Measurements from ENCODE around the gene FHAD1. TPM values are rescaled to one million over a fixed set of nuclear protein-coding genes. Genes with fewer than 3 reads are reported as not detected.

The FHAD1 gene
- total RNA-seq, 1 donor from 2014 or later = 1.7 TPM

DNA sequence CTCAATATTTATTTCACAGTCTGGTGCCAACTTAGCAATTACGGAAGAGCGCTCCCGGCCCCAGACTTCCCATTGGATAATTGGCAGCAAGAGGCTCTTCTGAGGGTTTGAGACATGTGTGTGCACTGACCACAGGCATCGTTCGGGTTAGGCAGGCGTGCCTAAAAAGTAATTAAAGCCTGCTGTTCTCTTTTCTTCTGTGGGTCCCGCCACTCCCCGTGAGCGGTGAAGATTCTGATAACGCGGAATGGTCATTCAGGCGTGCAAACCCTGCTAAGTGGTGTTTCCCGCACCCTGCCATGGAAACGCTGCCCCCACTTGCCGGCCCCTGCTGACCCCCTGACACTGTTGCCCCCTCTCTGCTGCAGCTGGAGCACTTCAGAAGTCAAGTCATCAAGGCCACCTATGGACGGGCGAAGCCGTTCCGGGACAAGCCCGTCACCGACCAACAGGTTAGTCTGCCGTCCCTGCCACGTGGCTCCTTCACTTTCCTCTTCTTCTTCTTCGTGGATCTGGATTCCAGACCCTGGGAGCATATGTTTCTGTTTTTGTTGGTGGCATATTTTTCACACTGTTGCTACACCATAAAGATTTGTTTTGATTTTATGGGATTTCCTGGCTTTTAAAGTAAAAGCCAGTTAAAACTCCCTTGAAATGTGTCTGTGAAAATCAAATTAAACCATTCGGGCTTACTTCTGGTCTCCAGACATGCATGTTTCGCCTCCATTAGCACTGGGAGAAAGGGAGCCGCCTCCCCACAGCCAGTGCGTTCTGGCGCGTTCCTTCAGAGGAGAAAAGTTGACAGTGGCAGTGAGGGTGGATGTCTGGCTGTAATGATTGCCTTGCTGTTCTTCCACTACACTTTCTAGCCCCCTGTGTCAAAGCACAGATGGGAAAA, 79.9 kb downstream of the FHAD1 start:
- no peak for DNase-seq (ENCODE audit: low spot score)

DNA sequence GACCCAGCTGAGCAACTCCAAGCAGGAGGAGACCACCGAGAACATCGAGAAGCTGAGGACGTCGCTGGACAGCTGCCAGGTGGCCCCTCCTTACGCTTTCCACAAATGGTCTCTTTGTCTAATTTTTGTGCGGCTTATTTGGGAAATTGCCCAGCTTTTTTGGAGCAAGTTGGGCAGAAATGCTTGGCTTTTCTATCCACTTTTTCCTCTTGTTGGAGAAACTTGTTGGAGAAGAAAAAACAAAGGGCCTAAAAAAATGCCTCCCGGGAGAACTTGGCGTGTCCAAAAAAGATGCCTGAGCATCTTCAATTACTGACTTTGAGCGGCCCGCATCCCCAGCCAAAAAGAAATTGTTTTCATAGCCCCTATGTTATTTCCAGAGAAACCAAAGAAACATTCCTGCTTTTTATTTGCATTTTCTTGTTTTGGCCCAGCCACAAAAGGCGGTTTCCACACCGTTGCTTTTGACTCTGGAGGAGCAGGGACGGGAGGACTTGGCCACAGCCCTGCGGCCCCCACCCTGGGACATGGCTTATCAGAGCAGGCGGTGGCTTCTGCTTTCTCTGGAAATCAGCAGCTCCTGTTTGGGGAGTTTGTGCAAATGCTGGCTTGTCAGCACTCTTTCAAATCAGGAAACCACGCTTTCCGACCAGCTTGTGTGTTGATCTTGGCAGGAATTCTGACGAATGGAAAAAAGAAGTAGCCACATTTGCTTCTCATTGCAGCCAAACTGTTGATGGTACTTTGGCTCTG, 81.5 kb downstream of the FHAD1 start:
- peak; percentile 60 for DNase-seq (ENCODE audit: low spot score)

- DNase-seq (ENCODE audit: low spot score) = no peak
Observed at GRCh38 chr1:15329104-15329820, 82.2 kb downstream of the FHAD1 start.

- no peak for DNase-seq (ENCODE audit: low spot score)
Observed at GRCh38 chr1:15330028-15330427, 83.0 kb downstream of the FHAD1 start.

DNA sequence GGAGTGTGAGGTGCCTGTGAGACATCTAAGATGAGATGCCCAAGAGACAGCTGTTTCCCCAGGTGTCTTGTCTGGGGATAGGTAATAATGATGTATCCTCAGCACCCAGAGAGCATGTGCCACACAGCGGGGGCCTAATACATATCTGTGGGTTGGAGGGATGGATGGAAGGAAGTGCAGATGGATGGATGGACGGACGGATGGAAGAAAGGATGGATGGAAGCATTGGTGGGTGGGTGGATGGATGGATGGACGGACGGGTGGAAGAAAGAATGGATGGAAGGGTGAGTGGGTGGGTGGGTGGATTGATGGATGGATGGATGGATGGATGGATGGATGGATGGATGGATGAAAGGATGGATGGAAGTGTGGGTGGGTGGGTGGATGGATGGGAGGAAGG, 84.2 kb downstream of the FHAD1 start:
- DNase-seq (ENCODE audit: low spot score) = no peak

GRCh38 chr1:15331734-15332133, 84.7 kb downstream of the FHAD1 start:
- no peak for DNase-seq (ENCODE audit: low spot score)

GRCh38 chr1:15332525-15332924, 85.5 kb downstream of the FHAD1 start:
- DNase-seq (ENCODE audit: low spot score) = no peak

GRCh38 chr1:15332952-15333715, 86.1 kb downstream of the FHAD1 start:
- no peak for DNase-seq (ENCODE audit: low spot score)

- DNase-seq (ENCODE audit: low spot score) = no peak
Observed at GRCh38 chr1:15334995-15335394, 88.0 kb downstream of the FHAD1 start.

DNA sequence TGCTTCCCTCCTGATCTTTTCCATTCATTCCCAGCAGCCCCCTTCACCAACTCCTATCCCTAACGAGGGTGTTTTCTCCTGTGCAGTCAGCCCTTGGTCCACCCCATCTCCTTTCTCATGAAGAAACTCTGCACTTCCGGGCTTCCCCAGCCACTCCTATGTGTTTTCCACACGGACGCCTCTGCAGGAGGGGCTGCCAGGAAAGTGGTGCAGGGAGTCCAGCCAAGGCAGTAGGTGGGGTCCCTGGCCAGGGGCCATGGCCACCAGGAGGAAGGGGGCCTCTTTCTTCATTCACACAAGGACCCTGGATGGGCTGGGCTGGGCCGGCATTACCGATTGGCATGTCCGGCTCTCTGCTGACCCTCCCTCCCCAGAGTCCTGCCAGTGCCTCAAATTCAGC, 89.8 kb downstream of the FHAD1 start:
- no peak for DNase-seq (ENCODE audit: low spot score)

- no peak for DNase-seq (ENCODE audit: low spot score)
Observed at GRCh38 chr1:15337656-15338402, 90.8 kb downstream of the FHAD1 start.

GRCh38 chr1:15339570-15339969, 92.5 kb downstream of the FHAD1 start:
- DNase-seq (ENCODE audit: low spot score) = peak; percentile 78

DNA sequence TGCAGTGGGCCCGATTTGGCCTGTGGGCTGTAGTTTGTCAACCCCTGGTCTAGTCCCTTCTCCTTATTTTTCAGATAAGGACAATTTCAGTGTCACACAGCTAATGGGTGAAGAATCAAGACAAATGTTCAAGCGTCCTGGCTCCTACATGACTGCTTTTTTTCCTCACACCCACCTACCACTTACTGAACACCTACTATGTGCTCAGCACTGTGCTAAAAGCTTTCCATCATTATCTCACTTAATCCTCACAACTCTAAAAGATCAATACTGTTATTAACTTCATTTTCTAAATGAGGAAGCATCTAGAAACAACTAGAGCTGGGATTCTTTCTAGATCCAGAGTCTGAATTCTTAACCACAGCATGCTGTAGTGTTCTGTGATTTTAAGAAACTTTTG, 94.2 kb downstream of the FHAD1 start:
- no peak for DNase-seq (ENCODE audit: low spot score)

GRCh38 chr1:15341634-15342407, 94.8 kb downstream of the FHAD1 start:
- DNase-seq (ENCODE audit: low spot score) = no peak

DNA sequence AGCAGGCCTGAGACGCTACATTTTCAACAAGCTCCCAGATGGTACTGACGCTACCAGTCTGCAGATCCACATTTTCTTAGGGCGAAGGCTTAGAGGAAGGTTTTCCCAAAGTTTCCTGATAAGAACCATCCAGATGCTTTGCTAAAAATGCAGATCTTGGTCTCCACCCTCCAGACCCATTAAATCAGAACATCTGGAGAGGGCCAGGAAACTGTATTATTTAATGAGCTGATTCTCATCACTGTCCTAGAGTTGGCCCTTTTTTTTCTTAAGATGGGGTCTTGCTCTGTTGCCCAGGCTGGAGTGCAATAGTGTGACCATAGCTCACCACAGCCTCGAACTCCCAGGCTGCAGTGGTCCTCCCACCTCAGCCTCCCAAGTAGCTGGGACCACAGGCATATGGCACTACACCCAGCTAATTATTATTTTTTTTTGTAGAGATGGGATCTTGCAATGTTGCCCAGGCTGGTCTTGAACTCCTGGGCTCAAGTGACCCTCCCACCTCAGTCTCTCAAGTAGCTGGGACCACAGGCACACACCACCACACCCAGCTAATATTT, 95.5 kb downstream of the FHAD1 start:
- no peak for DNase-seq (ENCODE audit: low spot score)

DNA sequence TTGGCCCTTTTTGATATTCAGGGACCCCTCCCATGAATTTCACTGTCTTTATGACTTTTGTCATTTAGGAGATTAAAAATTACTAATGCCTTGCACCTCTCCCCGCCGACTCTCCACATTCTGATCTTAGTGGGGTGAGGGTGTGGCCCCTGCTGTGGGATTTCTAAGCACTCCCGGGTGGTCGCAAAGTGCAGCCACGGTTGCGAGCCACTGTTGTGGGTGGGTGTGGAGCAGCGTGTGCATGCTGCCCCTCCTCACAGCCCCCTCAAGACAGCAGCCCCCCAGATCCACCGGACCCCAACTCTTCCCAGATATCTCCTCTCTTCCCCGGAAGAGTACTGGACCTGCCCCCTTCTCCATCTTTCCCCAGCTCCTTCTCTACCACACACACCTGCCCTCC, 96.1 kb downstream of the FHAD1 start:
- DNase-seq (ENCODE audit: low spot score) = no peak

DNA sequence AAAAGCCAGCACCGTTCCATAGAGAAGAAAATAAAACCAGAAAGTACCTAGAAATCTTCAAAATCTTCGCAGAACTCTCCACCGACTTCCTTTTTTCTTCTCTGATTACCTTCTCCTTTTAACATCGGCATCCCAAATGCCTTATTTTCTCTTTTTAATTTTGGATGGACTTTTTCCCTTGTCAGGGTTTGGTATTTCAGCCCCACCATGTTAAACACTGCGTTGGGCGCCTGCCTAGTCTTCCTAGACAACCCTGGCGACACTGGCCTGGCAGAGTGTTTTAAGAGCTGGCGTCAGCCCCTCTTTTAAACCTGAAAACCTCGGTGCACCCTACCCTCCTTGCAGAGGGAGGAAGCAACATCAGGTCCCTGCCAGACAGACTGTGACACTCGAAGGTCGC, 96.7 kb downstream of the FHAD1 start:
- DNase-seq (ENCODE audit: low spot score) = no peak

- no peak for DNase-seq (ENCODE audit: low spot score)
Observed at GRCh38 chr1:15344380-15344779, 97.4 kb downstream of the FHAD1 start.

DNA sequence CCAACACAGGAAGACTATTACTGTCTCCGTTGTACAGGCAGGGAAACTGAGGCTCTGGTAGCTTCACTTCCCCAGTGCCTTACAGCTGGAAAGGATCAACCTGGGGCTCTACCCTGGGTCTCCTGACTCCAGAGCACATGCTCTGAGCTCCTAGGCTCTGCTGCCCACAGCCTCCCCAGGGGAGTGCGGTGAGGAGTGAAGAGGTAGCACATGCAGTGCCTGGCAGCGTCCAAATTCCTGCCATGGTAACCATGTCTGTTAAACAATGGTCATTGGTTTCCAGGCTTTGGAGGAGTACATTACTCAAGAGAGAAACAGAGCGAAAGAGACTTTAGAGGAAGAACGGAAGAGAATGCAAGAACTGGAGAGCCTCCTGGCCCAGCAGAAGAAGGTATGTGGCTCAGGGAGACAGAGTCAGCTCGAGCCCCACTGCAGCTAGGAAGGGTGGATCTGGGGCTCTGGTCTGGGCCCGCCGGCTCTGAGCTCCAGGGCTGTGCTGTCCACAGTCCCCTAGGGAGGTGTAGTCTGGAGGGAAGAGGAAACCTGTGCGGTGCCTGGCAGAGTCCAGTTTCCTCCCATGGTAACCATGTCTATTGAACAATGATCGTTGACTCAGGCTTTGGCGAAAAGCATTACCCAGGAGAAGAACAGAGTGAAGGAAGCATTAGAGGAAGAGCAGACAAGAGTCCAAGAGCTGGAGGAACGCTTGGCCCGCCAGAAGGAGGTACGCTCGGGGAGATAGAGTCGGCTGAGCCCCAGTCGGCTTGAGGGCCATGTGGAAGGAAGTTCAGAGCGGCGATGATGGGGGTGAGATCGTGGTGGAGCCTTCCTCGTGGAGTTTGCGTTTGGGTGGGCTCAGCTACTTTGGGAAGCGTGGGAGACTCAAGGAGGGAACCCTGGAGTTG, 98.0 kb downstream of the FHAD1 start:
- DNase-seq (ENCODE audit: low spot score) = no peak
